ENCODE measurements around the gene ASS1. TPM values are rescaled to one million over a fixed set of nuclear protein-coding genes. Genes with fewer than 3 reads are reported as not detected.

The ASS1 gene
- total and polyA plus RNA-seq, 12 donors, result 27.4 to 147 (median 53.3) TPM

DNA sequence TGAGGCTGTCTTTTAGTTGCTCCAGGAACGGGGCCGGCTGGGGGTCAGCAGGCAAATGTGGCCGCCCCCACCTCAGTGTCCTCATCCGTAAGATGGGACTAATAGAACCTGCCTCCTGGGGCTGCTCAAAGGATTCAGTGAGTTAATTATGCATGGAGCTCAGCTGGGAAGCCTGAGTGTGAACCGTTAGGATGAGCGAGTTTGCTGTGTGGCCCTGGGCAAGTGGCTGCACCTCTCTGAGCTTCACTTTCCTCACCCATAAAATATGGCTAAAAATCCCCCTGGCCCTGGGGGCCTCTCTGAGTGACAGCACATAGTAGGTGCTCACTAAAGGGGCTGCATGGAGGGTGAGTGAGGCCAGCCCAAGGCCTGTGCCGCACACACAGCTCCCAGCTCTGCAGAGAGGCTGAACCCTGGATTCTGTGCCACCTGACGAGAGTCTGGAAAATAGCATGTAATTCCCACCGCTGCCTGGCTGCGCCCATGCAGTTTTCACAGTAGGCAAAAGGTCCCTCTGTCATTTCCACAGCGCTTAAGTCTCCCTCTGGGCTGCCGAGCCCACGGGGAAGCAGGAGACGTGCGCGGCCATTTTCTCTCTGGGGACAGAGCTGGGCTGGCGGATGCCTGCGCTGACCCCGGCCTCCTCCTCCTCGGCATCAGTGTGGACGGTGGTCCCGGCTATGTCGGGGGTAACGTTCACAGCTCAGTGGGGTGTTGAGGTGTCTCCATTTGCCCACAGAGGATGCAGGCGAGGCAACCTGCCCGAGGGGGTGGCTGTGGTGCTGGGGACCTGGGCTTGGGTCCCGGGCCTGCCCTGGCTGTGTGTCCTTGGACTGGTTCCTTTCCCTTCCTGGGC, 18.2 kb downstream of the ASS1 start:
- no peak for DNase-seq
- 92 to 94% methylated on average over 27 of the region's 27 CpGs for WGBS, 2 donors
- intact Hi-C loops (cut with DNase I), result loop anchor here in 1 of 10 donors (10.0 kb wide), 2 partner anchors 112 to 582 kb away; partner anchors contain the start of gene FUBP3

DNA sequence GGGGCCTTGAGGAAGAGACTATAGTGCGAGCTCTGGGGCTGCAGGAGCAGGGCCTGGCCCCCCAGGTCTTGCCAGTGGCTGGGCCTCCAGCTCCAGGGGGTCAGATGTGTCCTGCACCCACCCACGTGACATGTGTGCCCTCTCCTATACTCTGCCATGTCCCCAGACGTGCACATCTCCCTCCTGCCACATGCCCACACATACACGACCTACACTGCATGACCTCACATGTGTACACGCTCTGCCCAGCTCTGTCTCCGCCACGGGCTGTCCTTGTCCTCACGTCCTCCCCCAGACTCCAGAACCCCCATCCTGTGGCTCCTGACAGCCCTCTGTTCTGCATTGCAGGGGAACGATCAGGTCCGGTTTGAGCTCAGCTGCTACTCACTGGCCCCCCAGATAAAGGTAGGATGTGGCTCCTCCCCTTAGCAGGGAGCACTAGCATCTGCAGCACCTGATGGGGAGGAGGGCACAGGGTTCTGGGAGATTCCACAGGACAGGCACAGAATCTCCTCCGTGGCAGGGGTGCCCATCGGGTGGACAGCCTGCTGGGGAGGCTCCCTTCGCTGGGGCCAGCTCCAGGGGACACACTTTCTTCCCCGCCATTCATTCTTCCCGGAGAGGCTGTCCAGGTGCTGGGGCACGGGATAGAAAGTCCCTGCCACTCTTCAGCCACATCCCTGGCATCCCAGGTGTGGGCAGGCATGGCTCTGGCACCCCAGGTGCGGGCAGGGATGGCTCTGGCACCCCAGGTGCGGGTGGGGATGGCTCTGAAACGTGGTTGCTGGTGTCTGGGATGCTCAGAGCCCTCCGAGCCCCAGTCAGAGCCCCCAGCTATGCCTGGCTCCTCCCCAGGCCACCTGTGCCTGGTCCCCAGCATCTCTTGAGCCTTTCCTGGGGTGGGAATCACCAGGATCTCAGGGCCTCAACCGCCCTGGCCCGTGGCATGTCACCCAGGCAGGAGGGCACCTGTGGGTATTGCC, 19.3 kb downstream of the ASS1 start:
- WGBS, 2 donors, result 91 to 93% methylated on average over 22 of the region's 22 CpGs
- peaks cover 0 to 20% (median 6%) of the 10 kb centered on the region in 9 donors for H3K4me1 ChIP-seq
- peaks cover 0 to 70% (median 3%) of the 10 kb centered on the region in 9 donors for H3K36me3 ChIP-seq
- H3K4me3 ChIP-seq, result no peak overlapping the region
- TF ChIP-seq, protein P1, sequence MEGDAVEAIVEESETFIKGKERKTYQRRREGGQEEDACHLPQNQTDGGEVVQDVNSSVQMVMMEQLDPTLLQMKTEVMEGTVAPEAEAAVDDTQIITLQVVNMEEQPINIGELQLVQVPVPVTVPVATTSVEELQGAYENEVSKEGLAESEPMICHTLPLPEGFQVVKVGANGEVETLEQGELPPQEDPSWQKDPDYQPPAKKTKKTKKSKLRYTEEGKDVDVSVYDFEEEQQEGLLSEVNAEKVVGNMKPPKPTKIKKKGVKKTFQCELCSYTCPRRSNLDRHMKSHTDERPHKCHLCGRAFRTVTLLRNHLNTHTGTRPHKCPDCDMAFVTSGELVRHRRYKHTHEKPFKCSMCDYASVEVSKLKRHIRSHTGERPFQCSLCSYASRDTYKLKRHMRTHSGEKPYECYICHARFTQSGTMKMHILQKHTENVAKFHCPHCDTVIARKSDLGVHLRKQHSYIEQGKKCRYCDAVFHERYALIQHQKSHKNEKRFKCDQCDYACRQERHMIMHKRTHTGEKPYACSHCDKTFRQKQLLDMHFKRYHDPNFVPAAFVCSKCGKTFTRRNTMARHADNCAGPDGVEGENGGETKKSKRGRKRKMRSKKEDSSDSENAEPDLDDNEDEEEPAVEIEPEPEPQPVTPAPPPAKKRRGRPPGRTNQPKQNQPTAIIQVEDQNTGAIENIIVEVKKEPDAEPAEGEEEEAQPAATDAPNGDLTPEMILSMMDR (IDR thresholded peaks at IDR 0.05), result no peak
- ATAC-seq (no peak), DNase-seq (no peak)
- no peak overlapping the region for H3K27ac ChIP-seq
- intact Hi-C loops (cut with DNase I), result loop anchor here in 1 of 10 donors (10.0 kb wide), 2 partner anchors 111 to 581 kb away; partner anchors contain the start of gene FUBP3
- H3K9me3 ChIP-seq, result no peaks in the 10 kb centered on the region
- peaks cover 0 to 32% (median 0%) of the 10 kb centered on the region in 7 donors for H3K27me3 ChIP-seq

More for the DNA sequence above, 18.2 kb downstream of the ASS1 start:
- Histone ChIP-seq H3K27me3 (peaks cover 0 to 21% (median 0%) of the 10 kb centered on the region in 7 donors), H3K9me3 (no peaks in the 10 kb centered on the region), H3K36me3 (peaks cover 0 to 62% (median 3%) of the 10 kb centered on the region in 9 donors), H3K27ac (no peak overlapping the region), H3K4me3 (no peak overlapping the region), H3K4me1 (peaks cover 0 to 24% (median 11%) of the 10 kb centered on the region in 9 donors)
- no peak for ATAC-seq
- TF ChIP-seq, protein P1 (IDR thresholded peaks at IDR 0.05), result no peak

DNA sequence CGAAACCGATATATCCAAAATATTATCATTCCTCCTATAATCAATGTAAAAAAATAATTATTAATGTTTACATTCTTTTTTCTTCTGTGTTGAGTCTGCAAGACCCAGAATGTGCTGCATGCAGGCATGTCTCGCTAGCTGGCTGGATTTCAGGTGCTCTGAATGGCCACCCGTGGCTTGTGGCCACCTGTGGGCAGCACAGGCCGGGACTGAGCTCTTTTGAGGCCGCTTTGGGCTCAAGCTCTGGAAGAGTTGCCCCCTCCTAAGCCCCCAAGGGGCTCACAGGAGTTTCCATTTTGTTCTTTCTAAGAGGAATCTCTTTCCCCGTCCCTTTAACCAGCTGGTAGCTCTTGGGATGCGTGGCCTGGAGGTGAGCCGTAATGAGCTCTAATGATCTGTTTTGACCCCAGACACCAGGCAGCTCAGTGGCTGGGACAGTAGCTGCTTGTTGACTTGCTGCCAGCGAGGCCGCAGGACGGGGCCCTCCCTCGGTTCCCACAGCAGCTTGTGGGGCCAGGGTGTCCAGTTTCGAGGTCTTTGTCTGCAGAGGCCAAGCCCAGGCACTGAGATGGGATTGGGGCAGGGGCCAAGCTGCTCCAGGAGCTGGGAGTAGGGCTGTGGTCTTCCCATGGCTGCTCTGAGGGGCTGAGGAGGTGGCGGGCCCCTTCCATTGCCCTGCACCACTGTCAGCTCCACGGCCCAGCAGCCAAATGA, 20.8 kb downstream of the ASS1 start:
- no peak for DNase-seq

More for the DNA sequence above, 20.8 kb downstream of the ASS1 start:
- H3K36me3 ChIP-seq, result peaks cover 0 to 74% (median 5%) of the 10 kb centered on the region in 9 donors
- H3K27ac ChIP-seq, result no peak overlapping the region
- TF ChIP-seq, protein P1 (IDR thresholded peaks at IDR 0.05), result no peak
- H3K4me3 ChIP-seq, result no peak overlapping the region
- intact Hi-C loops (cut with DNase I), result loop anchor here in 1 of 10 donors (10.0 kb wide), 2 partner anchors 109 to 579 kb away; partner anchors contain the start of gene FUBP3
- peaks cover 0 to 8% (median 3%) of the 10 kb centered on the region in 9 donors for H3K4me1 ChIP-seq
- 82 to 86% methylated on average over 16 of the region's 16 CpGs for WGBS, 2 donors
- H3K27me3 ChIP-seq, result peaks cover 0 to 33% (median 0%) of the 10 kb centered on the region in 7 donors
- no peak for ATAC-seq
- no peaks in the 10 kb centered on the region for H3K9me3 ChIP-seq
